GM19099 (cell line): Measurements from ENCODE around the gene NUDT22.

Experiments used
- POLR2A ChIP-seq: IDR thresholded peaks from 3 replicates; pipeline ENCODE4 v1.6.1; 2011; ENCODE audit warnings: low read depth; ENCODE audit not compliant: insufficient read length; ENCODE audit errors: extremely low read depth

Gene NUDT22

GRCh38 chr11:64260147-64260708, 34.2 kb downstream of the NUDT22 start:
- TF ChIP-seq POLR2A = no peak

GRCh38 chr11:64261556-64262080, 35.5 kb downstream of the NUDT22 start:
- TF ChIP-seq POLR2A = no peak

GRCh38 chr11:64262271-64263002, 36.4 kb downstream of the NUDT22 start:
- no peak for TF ChIP-seq POLR2A

- no peak for TF ChIP-seq POLR2A
These were observed 37.2 kb downstream of the NUDT22 start for GRCh38 chr11:64263021-64263946.

- TF ChIP-seq POLR2A = no peak
These were observed 37.9 kb downstream of the NUDT22 start for GRCh38 chr11:64263947-64264317.

- TF ChIP-seq POLR2A = no peak
These were observed 38.3 kb downstream of the NUDT22 start for GRCh38 chr11:64264371-64264852.

- no peak for TF ChIP-seq POLR2A
These were observed 39.4 kb downstream of the NUDT22 start for GRCh38 chr11:64265176-64266160.

GRCh38 chr11:64266339-64266738, 40.3 kb downstream of the NUDT22 start:
- no peak for TF ChIP-seq POLR2A

GRCh38 chr11:64267207-64267945, 41.3 kb downstream of the NUDT22 start:
- TF ChIP-seq POLR2A = no peak

- TF ChIP-seq POLR2A = no peak
These were observed 42.2 kb downstream of the NUDT22 start for GRCh38 chr11:64268025-64268892.

- TF ChIP-seq POLR2A = no peak
These were observed 42.9 kb downstream of the NUDT22 start for GRCh38 chr11:64268893-64269539.
